ENCODE measurements around the gene DENND5A.
"Not testable (repeated sequence)": the region's sequence is repeated elsewhere in the genome, so short reads cannot be mapped to it uniquely, and the experiment has no call there.

GRCh38 chr11:9260838-9261146, 4.4 kb downstream of the DENND5A start:
- TF ChIP-seq, protein P1, sequence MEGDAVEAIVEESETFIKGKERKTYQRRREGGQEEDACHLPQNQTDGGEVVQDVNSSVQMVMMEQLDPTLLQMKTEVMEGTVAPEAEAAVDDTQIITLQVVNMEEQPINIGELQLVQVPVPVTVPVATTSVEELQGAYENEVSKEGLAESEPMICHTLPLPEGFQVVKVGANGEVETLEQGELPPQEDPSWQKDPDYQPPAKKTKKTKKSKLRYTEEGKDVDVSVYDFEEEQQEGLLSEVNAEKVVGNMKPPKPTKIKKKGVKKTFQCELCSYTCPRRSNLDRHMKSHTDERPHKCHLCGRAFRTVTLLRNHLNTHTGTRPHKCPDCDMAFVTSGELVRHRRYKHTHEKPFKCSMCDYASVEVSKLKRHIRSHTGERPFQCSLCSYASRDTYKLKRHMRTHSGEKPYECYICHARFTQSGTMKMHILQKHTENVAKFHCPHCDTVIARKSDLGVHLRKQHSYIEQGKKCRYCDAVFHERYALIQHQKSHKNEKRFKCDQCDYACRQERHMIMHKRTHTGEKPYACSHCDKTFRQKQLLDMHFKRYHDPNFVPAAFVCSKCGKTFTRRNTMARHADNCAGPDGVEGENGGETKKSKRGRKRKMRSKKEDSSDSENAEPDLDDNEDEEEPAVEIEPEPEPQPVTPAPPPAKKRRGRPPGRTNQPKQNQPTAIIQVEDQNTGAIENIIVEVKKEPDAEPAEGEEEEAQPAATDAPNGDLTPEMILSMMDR (IDR thresholded peaks at IDR 0.05), result not testable (repeated sequence)
- not testable (repeated sequence) for TF ChIP-seq POLR2A (IDR thresholded peaks at IDR 0.05)
